Stimulated activated CD4-positive, alpha-beta T cell treated with anti-CD3 and anti-CD28 coated beads, Interleukin-2, amount 100 ng/mL, for 24 hours (primary cell): ENCODE results near the gene RASL12.
"Not testable (repeated sequence)": the region's sequence is repeated elsewhere in the genome, so short reads cannot be mapped to it uniquely, and the experiment has no call there.

Experiments used
- DNase-seq, 2 donors: peaks; one replicate each; pipeline ENCODE4 v3.0.0-alpha.2; 2020

Gene RASL12

GRCh38 chr15:65026756-65027155 lies 41.0 kb downstream of the RASL12 start:
- no peak for DNase-seq

DNA sequence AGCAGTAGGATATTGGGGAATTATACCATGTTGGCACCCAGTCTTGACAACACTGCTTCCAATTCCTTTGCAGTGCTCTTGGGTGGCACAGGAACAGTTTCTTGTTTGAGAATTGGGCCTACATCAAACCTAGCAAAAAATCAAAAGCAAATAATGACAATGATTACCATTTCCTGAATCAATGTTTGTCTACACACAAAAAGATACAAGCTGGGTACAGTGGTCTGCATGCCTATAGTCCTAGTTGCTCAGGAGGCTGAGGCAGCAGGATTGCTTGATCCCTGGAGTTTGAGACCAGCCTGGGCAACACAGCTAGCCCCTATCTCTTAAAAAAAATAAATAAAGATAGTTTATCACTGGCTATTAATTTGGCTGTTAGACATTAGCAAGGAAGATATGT lies 46.3 kb downstream of the RASL12 start:
- no peak for DNase-seq

DNA sequence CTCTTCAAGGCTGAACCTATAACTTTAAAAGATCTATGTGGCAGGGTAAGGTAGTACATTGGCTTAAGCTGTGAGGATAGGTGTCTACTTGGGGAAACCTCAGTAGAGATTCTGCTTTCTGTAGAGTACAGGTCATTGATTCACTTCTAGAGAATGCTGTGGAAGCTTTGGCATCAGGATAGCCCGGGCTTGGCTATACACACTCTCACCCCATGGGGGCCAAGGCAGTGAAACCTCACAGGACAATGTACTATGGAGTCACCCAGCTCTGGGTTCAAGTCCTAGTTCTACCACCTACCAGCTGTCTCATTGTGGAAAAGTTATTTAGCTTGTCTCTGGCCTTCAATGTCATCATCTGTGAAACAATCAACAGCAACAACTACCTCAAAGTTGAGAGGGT lies 47.4 kb downstream of the RASL12 start:
- DNase-seq: no peak

GRCh38 chr15:65011198-65011597 lies 56.6 kb downstream of the RASL12 start:
- not testable (repeated sequence) for DNase-seq

DNA sequence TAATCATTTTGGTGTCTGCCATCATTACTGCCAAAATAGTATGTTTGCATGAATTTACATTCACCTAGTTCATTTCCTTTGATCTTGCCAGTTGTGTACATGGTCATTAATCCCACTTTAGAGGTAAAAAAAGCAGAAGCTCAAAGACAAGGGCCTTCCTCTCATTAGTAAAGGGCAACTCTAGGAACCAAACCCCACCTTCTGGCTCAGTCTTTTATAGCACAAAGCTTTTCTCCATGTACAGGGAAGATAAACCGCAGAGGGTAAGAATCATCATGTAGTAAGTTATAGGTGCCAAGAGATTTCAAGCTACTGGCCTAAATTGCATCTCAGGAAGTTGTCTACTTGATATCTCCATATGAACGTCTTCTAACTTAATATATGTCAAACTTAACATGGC lies 58.8 kb downstream of the RASL12 start:
- no peak for DNase-seq

GRCh38 chr15:65006876-65007275 lies 60.9 kb downstream of the RASL12 start:
- no peak for DNase-seq

DNA sequence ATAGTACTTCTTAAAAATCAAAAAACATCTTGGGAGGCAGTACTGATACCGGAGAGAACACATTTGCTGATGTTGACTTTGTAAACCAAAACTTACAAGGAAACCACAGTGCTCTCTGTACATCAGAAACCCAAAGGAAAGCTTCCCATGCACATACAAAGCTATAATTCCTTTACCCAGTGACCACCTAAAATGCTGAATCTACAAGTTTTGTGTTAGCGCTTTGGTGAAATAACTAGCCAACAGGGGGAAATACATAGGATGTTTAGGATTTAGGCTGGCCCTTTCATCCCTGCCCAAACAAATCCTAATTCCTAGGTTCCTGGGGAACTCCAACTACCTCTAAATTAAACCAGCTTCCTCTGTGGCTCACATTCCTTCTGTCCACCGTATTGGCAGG lies 62.8 kb downstream of the RASL12 start:
- DNase-seq: no peak
